AG10803 (cell line): Measurements from ENCODE around the gene SLC44A1.
A peak's percentile ranks its signal among the peaks of the same experiment; 100 is the strongest.

ENCODE experiments used
- DNase-seq: peaks from one replicate; pipeline ENCODE4 v3.0.0; 2010; ENCODE audit warnings: low read depth
- H3K4me3 ChIP-seq: 2 replicates; pipeline ENCODE4 v1.5.1; 2011; ENCODE audit warnings: mild to moderate bottlenecking, low read length, control low read depth
- CTCF ChIP-seq: conservative IDR thresholded peaks from 2 replicates; pipeline ENCODE4 v1.5.1; 2011; ENCODE audit warnings: mild to moderate bottlenecking, low read length, control low read depth, inconsistent platforms

SLC44A1 gene

DNA sequence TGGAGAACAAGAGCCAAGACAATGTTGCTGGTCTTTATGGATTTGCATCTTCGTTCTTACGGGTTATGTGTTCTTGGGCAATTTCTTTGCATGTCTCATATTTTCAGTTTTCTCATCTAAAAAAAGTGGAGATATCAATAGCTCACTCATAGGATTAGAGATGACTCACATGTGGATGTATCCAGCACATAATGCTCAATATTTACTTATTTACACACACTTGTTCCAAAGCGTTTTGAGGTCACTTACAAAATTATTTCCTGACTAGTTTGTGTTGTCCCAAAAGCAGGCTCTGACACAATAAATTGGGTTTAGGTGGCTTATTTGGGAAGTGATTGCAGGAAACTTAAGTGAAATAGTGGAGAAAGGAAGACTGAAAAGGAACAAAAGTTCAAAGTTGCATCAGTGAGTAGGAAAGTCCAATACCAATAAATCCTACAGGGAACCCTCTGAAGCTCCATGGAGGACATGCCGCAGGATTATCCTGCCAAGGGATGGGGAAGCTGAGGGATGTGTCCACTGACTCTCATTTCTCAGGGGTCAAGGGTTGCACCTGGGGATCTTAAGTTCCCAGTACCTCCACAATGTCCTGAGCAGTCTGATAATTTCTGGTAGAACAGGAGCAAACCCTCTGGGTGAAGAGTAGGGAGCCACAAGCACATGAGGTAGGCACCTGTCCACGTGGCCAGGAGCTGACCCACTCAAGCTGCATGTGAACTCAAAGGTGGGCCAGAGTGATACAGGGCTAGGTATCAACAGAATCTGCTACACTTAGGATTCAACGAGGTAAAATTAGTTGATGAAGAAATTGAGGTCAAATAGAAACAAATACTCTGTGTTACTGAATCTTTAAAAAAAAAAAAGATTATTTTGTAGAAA lies 37.4 kb upstream of the SLC44A1 start:
- no peak for TF ChIP-seq CTCF
- no peak overlapping the region for H3K4me3 ChIP-seq
- DNase-seq: peak; percentile 60

DNA sequence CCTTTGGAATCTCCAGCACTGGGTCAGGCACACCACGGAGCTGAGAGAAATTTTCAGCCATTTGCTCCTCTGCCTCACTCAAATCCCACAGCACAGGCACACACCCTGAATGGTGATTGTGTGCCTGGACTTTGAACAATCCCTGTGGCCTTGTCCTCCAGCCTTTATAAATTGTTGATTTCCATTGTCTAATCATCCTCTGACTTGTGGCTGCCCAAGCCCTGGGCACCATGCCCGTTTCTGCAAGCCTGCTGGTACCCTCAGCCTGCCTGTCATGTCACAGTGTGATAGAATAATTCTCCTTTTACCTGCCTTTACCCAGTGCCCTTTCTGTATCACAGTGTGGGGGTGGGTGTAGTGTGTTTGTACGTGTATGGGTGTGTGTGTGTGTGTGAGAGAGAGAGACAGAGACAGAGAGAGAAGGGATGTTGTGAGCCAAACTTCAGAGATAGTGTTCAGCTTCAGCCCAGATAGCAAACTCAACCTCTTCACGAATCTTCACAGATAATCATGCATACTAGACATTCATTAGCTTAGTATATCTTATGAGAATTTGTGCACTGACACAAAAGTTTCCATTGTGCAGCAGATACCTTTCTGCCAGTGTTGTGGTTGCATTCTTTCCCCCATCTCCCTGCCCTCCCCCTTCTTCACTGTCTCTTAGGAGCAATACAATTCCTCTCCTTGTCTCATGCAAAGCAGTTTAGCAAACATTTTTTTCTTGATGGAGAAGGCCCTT lies 27.8 kb upstream of the SLC44A1 start:
- TF ChIP-seq CTCF: no peak
- H3K4me3 ChIP-seq: no peak overlapping the region
- DNase-seq: peak; percentile 36

DNA sequence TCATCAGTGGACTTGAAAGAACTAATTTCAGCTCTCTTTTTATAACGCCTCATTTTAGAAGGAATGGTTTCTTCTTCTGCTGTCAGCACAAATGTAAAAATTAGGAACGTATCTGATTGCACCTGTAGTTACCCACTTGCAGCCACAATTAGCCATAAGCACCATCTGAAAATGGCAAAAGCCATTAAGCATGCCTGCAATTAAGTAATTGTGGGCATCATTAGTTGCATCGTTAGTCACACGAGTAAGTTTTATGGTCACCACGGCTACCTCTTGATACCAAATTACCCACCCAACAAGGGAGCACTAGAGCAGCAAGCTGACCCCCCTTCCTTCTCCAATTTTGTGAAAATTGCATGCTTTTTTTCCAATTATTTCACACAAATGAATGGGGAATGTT lies 25.8 kb upstream of the SLC44A1 start:
- H3K4me3 ChIP-seq: no peak overlapping the region
- DNase-seq: no peak
- no peak for TF ChIP-seq CTCF

DNA sequence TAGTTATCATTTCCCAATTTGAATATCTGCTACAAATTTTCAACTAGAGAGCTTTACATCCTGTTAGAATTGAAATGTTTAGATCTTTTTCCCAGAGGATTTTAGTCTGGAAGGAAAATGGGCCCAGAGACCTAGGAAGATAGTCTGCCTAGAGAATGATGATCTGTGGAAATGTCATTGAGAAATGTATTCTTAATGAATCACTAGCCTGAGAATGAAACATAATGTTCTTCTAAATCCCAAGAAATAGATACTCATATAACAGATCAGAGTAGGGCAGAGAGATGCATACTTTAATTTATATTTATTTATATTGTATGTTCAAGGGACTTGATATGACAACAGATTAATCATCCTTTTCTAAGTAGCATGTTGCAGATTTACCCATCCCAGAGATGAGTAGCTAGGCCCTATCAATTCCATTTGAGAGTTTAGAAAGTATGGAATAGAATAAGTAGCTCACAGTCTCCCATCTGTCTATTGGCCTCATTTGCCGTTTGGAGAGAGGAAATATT lies 25.1 kb upstream of the SLC44A1 start:
- TF ChIP-seq CTCF: no peak
- H3K4me3 ChIP-seq: no peak overlapping the region
- DNase-seq: no peak

- no peak overlapping the region for H3K4me3 ChIP-seq
- DNase-seq: no peak
- no peak for TF ChIP-seq CTCF
These were observed 24.0 kb upstream of the SLC44A1 start for GRCh38 chr9:105220451-105220850.

DNA sequence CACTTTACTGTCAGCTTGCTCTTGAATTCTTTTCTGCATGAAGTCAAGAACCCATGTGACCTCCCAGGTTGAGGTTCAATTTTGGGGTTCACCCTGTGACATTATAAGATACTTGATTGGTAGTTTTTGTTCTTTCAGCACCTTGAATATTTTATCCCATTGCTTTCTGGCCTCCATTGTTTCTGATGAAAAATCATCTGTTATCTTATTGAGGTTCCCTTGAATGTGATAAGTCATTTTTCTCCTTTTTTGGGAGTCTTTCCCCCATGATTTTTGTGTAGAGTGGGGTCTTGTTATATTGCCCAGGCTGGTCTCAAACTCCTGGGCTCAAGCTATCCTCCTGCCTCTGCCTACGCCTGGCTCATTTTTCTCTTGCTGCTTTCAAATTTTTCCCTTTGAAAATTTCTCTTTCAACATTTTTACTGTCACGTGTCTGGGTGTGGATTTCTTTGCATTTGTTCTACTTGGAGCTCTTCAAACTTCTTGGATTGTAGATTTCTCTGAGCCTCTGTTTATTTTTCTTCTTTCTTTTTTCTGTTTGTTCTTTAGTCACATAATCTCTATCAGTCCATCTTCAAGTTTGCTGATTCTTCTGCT lies 20.8 kb upstream of the SLC44A1 start:
- TF ChIP-seq CTCF: no peak
- no peak overlapping the region for H3K4me3 ChIP-seq
- DNase-seq: no peak
